Sigmoid colon (tissue), 7 donors: ENCODE measurements around the gene MLLT3. TPM values are rescaled to one million over a fixed set of nuclear protein-coding genes. Genes with fewer than 3 reads are reported as not detected.

Experiments
- DNase-seq: peaks from one replicate; pipeline ENCODE4 v3.0.0-alpha.2; 2019
- H3K27ac ChIP-seq, 4 donors: fragments of 200-600 bp; sonication (generic); one replicate each; pipeline ENCODE4 v1.5.1; 2016 to 2019; ENCODE audit warnings: mild to moderate bottlenecking in 1 of 4
- H3K27me3 ChIP-seq, 3 donors: fragments of 200-600 bp; sonication (generic); one replicate each; pipeline ENCODE4 v1.5.1; 2019; ENCODE audit warnings: mild to moderate bottlenecking in 1 of 3
- H3K36me3 ChIP-seq, 4 donors: fragments of 200-600 bp; sonication (generic); one replicate each; pipeline ENCODE4 v1.5.1; 2016 to 2019
- H3K4me1 ChIP-seq, 4 donors: fragments of 200-600 bp; sonication (generic); one replicate each; pipeline ENCODE4 v1.5.1; 2017 to 2019
- H3K4me3 ChIP-seq, 4 donors: fragments of 200-600 bp; sonication (generic); one replicate each; pipeline ENCODE4 v1.5.1; 2017 to 2019; ENCODE audit warnings: mild to moderate bottlenecking in 2 of 4, moderate library complexity in 1 of 4
- H3K9me3 ChIP-seq, 4 donors: fragments of 200-600 bp in 3 of 4; sonication (generic) in 3 of 4; one replicate each; pipeline versions ENCODE4 v1.5.1 to v1.6.1; 2013 to 2019
- EP300 ChIP-seq, 4 donors: sonication (generic); formaldehyde crosslinking; IDR thresholded peaks; one replicate each; pipeline ENCODE4 v1.6.1; 2017; ENCODE audit warnings: antibody characterized with exemption in 4 of 4
- POLR2A ChIP-seq, 2 donors: fragments of 450-650 bp; IDR thresholded peaks; one replicate each; pipeline ENCODE4 v1.6.1; 2016; ENCODE audit warnings: antibody characterized with exemption in 2 of 2, mild to moderate bottlenecking in 2 of 2, moderate library complexity in 2 of 2
- POLR2AphosphoS5 ChIP-seq, 4 donors: sonication (generic); formaldehyde crosslinking; IDR thresholded peaks; one replicate each; pipeline ENCODE4 v1.6.1; 2017; ENCODE audit warnings: antibody characterized with exemption in 4 of 4
- whole genome bisulfite sequencing, 2 donors: extraction: QIAGEN DNeasy Blood & Tissue Kit; methylation state at CpG; one replicate each; pipeline ENCODE4 v1.1.7; 2013; 5-methylcytosine and 5-hydroxymethylcytosine counted together
- intact Hi-C: fragments of 100-400 bp; cut with DNase I; formaldehyde crosslinking; loops from one replicate; pipeline ENCODE4 v1.15.1; 2023
- polyA plus RNA-seq, 3 donors: library from polyadenylated mRNA; stranded (reverse); fragments of 200-250 nt; gene quantifications; one replicate each; pipeline ENCODE4 v1.2.3, GENCODE V29; 2013
- total RNA-seq, 4 donors: library from RNA; depleted of rRNA; stranded (reverse); fragments of >200 nt; gene quantifications; one replicate each; pipeline ENCODE4 v1.1.0, GENCODE V29; 2016
- TF ChIP-seq, protein P1 (sequence below), 4 experiments: fragments of 450-650 bp in 3 of 4; fragments of 200-600 bp in 1 of 4; IDR thresholded peaks; one replicate each; pipeline ENCODE4 v1.5.1; 2016 to 2019; ENCODE audit warnings: antibody characterized with exemption in 4 of 4, mild to moderate bottlenecking in 3 of 4, moderate library complexity in 2 of 4
- donor health status: healthy with polysubstance abuse.
- donor health status: Bipolar disorder and iron deficiency.
- donor health status: healthy.

Gene MLLT3
- total and polyA plus RNA-seq, 7 donors, result 19.0 to 132 (median 25.0) TPM

DNA sequence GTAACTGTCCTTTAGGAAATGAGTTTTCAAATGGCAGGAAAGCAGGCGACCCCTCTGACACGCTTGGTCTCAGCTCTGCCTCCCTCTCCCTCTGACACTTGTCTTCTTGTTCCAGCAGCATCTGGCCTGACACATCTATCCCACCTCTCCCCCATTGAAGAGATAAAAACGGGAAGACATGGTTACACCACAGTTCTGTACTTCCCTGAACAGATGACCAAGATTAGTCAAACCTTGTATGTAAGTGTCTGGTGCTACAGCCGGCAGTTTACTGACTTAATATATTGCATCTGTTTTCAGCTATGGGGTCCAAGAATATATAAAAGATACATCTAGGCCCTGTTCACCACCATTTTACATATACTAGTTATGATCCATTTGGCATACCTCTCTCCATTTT, 29.6 kb upstream of the MLLT3 start:
- Histone ChIP-seq H3K4me3 (no peak overlapping the region), H3K4me1 (no peaks in the 10 kb centered on the region), H3K9me3 (no peaks in the 10 kb centered on the region), H3K36me3 (no peaks in the 10 kb centered on the region), H3K27ac (no peak overlapping the region), H3K27me3 (no peaks in the 10 kb centered on the region)
- intact Hi-C loops, result no loop called here
- 82 to 89% methylated on average over 4 of the region's 4 CpGs for WGBS, 2 donors
- TF ChIP-seq POLR2A (IDR thresholded peaks at IDR 0.05) (no peak), EP300 (IDR thresholded peaks at IDR 0.05) (no peak), POLR2AphosphoS5 (IDR thresholded peaks at IDR 0.05) (no peak)
- TF ChIP-seq, protein P1, sequence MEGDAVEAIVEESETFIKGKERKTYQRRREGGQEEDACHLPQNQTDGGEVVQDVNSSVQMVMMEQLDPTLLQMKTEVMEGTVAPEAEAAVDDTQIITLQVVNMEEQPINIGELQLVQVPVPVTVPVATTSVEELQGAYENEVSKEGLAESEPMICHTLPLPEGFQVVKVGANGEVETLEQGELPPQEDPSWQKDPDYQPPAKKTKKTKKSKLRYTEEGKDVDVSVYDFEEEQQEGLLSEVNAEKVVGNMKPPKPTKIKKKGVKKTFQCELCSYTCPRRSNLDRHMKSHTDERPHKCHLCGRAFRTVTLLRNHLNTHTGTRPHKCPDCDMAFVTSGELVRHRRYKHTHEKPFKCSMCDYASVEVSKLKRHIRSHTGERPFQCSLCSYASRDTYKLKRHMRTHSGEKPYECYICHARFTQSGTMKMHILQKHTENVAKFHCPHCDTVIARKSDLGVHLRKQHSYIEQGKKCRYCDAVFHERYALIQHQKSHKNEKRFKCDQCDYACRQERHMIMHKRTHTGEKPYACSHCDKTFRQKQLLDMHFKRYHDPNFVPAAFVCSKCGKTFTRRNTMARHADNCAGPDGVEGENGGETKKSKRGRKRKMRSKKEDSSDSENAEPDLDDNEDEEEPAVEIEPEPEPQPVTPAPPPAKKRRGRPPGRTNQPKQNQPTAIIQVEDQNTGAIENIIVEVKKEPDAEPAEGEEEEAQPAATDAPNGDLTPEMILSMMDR (IDR thresholded peaks at IDR 0.05), result no peak
- no peak for DNase-seq

DNA sequence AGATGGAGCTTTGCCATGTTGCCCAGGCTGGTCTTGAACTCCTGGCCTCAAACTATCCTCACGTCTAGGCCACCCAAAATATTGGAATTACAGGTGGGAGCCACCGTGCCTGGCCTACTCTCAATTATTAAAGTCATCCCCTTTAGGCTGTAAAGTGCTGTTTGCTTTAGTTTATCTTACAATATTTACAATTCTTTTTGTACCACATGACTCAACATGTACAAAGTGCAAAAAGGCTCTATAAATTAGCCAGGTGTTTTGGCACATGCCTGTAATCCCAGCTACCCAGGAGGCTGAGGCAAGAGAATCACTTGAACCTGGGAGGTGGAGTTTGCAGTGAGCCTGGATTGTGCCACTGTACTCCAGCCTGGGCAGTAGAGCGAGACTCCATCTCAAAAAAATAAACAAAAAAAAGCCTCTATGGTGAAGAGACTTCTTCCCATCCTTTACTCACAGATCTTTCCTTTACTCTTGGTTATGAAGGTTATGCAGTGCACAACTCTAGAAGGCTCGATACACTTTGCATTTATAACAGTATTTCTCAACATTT, 28.5 kb upstream of the MLLT3 start:
- no peak overlapping the region for H3K27ac ChIP-seq
- DNase-seq, result no peak
- WGBS, 2 donors, result 32 to 77% methylated on average over 4 of the region's 4 CpGs

DNA sequence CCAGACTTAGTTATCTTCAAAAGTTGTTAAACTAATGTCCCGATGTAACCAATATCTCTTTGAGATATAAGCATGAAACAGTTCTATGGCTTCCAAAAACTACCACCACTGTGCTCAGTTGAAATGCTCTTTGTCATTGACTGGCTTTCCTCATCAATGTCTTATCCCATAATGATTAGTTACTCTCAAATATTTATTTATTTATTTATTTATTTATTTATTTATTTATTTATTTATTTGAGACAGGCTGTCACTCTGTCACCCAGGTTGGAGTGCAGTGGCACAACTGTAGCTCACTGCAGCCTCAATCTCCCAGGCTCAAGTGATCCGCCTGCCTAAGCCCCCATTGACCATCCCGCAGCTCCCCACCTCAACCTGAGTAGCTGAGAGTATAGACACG, 28.0 kb upstream of the MLLT3 start:
- no peaks in the 10 kb centered on the region for H3K27me3 ChIP-seq
- H3K27ac ChIP-seq, result no peak overlapping the region
- no peak overlapping the region for H3K4me3 ChIP-seq
- H3K4me1 ChIP-seq, result no peaks in the 10 kb centered on the region
- no peak for DNase-seq
- intact Hi-C loops, result no loop called here
- H3K36me3 ChIP-seq, result no peaks in the 10 kb centered on the region
- 61 to 87% methylated on average over 4 of the region's 4 CpGs for WGBS, 2 donors
- no peak for TF ChIP-seq POLR2AphosphoS5 (IDR thresholded peaks at IDR 0.05)
- no peak for TF ChIP-seq POLR2A (IDR thresholded peaks at IDR 0.05)
- TF ChIP-seq EP300 (IDR thresholded peaks at IDR 0.05), result no peak
- TF ChIP-seq, protein P1 (IDR thresholded peaks at IDR 0.05), result no peak
- no peaks in the 10 kb centered on the region for H3K9me3 ChIP-seq

More for the DNA sequence above, 28.5 kb upstream of the MLLT3 start:
- no peaks in the 10 kb centered on the region for H3K36me3 ChIP-seq
- H3K4me1 ChIP-seq, result no peaks in the 10 kb centered on the region
- intact Hi-C loops, result no loop called here
- no peaks in the 10 kb centered on the region for H3K27me3 ChIP-seq
- H3K4me3 ChIP-seq, result no peak overlapping the region
- TF ChIP-seq, protein P1 (IDR thresholded peaks at IDR 0.05), result no peak
- no peaks in the 10 kb centered on the region for H3K9me3 ChIP-seq

DNA sequence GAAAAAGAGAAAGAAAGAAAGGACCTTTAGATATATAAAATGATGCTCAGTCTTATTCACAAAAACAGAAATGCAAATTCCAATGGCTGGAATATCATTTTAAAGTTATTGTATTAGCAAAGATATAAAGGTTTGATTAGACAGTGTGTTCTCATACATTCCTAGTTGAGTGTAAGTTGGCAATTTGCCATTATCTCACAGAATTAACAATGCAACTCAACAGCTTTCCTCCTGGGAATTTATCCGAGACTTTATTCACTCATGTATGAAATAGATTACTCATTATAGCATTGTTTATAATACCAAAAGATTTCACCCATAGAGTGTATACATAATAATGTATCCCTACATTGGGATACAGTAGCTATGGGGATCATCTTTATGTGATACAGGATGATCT, 27.1 kb upstream of the MLLT3 start:
- H3K27ac ChIP-seq, result no peak overlapping the region
- no peak for DNase-seq
- no peaks in the 10 kb centered on the region for H3K4me1 ChIP-seq
- intact Hi-C loops, result no loop called here
- H3K27me3 ChIP-seq, result no peaks in the 10 kb centered on the region
- no peaks in the 10 kb centered on the region for H3K36me3 ChIP-seq
- WGBS, 2 donors, result 63 to 73% methylated on average over 1 of the region's 1 CpG
- H3K4me3 ChIP-seq, result no peak overlapping the region
- no peaks in the 10 kb centered on the region for H3K9me3 ChIP-seq
- no peak for TF ChIP-seq POLR2AphosphoS5 (IDR thresholded peaks at IDR 0.05)
- TF ChIP-seq EP300 (IDR thresholded peaks at IDR 0.05), result no peak
- TF ChIP-seq, protein P1 (IDR thresholded peaks at IDR 0.05), result no peak
- no peak for TF ChIP-seq POLR2A (IDR thresholded peaks at IDR 0.05)

DNA sequence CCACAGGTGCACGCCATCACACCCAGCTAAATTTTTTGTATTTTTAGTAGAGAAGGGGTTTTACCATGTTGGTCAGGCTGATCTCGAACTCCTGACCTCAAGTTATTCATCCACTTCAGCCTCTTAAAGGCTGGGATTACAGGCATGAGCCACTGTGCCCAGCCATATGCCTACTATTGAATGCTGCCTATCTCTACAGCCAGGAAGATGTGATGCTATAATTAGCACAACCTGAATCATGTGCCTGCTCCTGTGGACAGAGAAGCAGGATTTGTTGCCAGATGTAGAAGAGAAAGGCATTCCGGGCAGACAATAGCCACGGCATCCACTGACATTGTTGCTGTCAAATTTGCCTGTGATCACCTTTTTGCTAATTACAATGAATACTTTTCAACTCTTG, 24.4 kb upstream of the MLLT3 start:
- 90 to 96% methylated on average over 4 of the region's 4 CpGs for WGBS, 2 donors
- no peak for DNase-seq
- intact Hi-C loops, result no loop called here

More for the DNA sequence above, 24.4 kb upstream of the MLLT3 start:
- H3K27ac ChIP-seq, result no peak overlapping the region
- no peaks in the 10 kb centered on the region for H3K4me1 ChIP-seq
- no peak for TF ChIP-seq POLR2A (IDR thresholded peaks at IDR 0.05)
- TF ChIP-seq EP300 (IDR thresholded peaks at IDR 0.05), result no peak
- TF ChIP-seq, protein P1 (IDR thresholded peaks at IDR 0.05), result no peak
- no peak for TF ChIP-seq POLR2AphosphoS5 (IDR thresholded peaks at IDR 0.05)
- H3K9me3 ChIP-seq, result no peaks in the 10 kb centered on the region
- H3K36me3 ChIP-seq, result no peaks in the 10 kb centered on the region
- H3K4me3 ChIP-seq, result no peak overlapping the region
- H3K27me3 ChIP-seq, result no peaks in the 10 kb centered on the region
